ENCODE results near the gene CYTIP. TPM values are rescaled to one million over a fixed set of nuclear protein-coding genes. Genes with fewer than 3 reads are reported as not detected.

The CYTIP gene
- total and polyA plus RNA-seq, 7 donors, result 0.21 to 2.3 (median 0.48) TPM

DNA sequence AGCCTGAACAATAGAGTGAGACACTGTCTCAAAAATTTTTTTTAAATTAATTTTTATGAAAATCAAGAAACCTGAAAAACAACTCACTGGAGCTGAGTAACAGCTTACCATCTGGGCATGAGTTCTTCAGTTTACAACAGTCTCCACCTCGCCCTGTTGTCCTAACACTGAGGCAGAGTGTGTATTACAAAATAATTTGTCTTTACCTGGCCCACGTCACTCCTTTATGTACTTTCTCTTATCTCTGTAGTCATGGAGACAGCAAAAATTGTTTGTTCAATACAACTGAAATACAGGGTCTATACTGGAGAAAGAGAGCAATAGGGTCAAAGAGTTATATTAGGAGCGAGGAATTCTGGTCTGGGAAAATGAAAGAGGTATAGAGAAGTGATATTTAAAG, 48.1 kb downstream of the CYTIP start:
- ATAC-seq (no peak), DNase-seq (no peak)
- Histone ChIP-seq H3K27ac (no peak overlapping the region), H3K4me3 (no peak overlapping the region), H3K27me3 (ENCODE audit: insufficient read depth in 3 of 3, low read length in 2 of 3) (no peaks in the 10 kb centered on the region), H3K9me3 (no peaks in the 10 kb centered on the region), H3K4me1 (no peaks in the 10 kb centered on the region), H3K36me3 (ENCODE audit: insufficient read depth in 1 of 2, low read depth in 1 of 2) (no peaks in the 10 kb centered on the region)
- WGBS, 3 donors, result 78 to 84% (median 80%) methylated on average over 3 of the region's 3 CpGs
- TF ChIP-seq, protein P1, sequence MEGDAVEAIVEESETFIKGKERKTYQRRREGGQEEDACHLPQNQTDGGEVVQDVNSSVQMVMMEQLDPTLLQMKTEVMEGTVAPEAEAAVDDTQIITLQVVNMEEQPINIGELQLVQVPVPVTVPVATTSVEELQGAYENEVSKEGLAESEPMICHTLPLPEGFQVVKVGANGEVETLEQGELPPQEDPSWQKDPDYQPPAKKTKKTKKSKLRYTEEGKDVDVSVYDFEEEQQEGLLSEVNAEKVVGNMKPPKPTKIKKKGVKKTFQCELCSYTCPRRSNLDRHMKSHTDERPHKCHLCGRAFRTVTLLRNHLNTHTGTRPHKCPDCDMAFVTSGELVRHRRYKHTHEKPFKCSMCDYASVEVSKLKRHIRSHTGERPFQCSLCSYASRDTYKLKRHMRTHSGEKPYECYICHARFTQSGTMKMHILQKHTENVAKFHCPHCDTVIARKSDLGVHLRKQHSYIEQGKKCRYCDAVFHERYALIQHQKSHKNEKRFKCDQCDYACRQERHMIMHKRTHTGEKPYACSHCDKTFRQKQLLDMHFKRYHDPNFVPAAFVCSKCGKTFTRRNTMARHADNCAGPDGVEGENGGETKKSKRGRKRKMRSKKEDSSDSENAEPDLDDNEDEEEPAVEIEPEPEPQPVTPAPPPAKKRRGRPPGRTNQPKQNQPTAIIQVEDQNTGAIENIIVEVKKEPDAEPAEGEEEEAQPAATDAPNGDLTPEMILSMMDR (IDR thresholded peaks at IDR 0.05), result no peak
- intact Hi-C loops (cut with DNase I), result no loop called here

DNA sequence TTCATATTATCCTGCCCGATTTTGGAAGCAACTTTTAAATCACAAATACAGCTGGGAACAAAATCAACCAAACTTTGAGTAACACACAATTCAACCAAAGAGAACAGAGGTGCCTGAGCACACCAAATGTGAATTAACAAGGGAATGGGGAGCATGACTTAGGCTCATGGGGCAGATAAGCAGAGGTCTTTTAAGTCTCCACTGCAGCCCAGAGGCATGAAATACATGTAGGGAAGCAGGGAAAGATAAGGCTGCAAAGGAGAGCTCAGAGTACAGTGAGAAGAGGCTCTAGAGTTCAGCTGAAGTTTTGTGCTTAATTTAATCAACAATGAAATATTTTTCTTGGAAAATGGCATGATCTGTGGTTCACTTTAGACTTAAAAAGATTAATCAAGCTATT, 49.0 kb downstream of the CYTIP start:
- intact Hi-C loops (cut with DNase I), result no loop called here
- DNase-seq (no peak), ATAC-seq (no peak)
- H3K27me3 ChIP-seq (ENCODE audit: insufficient read depth in 3 of 3, low read length in 2 of 3), result no peaks in the 10 kb centered on the region
- H3K4me1 ChIP-seq, result no peaks in the 10 kb centered on the region
- no peak overlapping the region for H3K27ac ChIP-seq
- no peak overlapping the region for H3K4me3 ChIP-seq
- no peaks in the 10 kb centered on the region for H3K9me3 ChIP-seq
- 62 to 65% (median 64%) methylated on average over 1 of the region's 1 CpG for WGBS, 3 donors
- TF ChIP-seq, protein P1 (IDR thresholded peaks at IDR 0.05), result no peak
- H3K36me3 ChIP-seq (ENCODE audit: insufficient read depth in 1 of 2, low read depth in 1 of 2), result no peaks in the 10 kb centered on the region

DNA sequence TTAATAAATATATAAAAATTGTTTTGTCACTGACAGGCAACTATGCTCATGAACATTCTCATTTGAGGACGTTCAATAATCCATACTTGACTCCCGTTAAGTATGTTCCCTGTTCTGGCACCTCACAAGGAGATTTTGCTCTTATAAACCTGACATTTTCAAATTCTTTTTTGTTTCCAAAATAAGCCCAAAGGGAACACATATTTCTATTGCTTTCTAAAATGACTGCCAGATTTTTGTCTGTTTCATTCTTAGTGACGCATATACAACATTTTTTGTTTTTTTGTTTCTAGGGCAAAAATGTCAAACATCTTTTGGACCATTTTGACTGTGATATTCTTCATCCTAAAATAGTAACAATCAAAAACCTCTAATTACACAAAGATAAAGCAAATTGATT, 50.5 kb downstream of the CYTIP start:
- Histone ChIP-seq H3K4me3 (no peak overlapping the region), H3K9me3 (no peaks in the 10 kb centered on the region), H3K27me3 (ENCODE audit: insufficient read depth in 3 of 3, low read length in 2 of 3) (no peaks in the 10 kb centered on the region), H3K4me1 (no peaks in the 10 kb centered on the region), H3K27ac (no peak overlapping the region), H3K36me3 (ENCODE audit: insufficient read depth in 1 of 2, low read depth in 1 of 2) (no peaks in the 10 kb centered on the region)
- no peak for ATAC-seq
- intact Hi-C loops (cut with DNase I), result no loop called here
- no peak for DNase-seq
- 61 to 66% (median 62%) methylated on average over 3 of the region's 3 CpGs for WGBS, 3 donors
- TF ChIP-seq, protein P1 (IDR thresholded peaks at IDR 0.05), result no peak

DNA sequence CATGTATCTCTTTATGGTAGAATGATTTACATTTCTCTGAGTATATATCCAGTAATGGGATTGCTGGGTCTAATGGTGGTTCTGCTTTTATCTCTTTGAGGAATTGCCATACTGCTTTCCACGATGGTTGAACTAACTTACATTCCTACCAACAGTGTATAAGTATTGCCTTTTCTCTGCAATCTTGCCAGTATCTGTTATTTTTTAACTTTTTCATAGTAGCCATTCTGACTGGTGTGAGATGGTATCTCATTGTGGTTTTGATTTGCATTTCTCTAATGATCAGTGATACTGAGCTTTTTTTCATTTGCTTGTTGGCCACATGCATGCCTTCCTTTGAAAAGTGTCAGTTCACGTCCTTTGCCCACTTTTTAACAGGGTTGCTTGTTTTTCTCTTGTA, 55.1 kb downstream of the CYTIP start:
- intact Hi-C loops (cut with DNase I), result no loop called here
- no peak for DNase-seq
- 78 to 92% (median 79%) methylated on average over 2 of the region's 2 CpGs for WGBS, 3 donors
- no peak for ATAC-seq
- Histone ChIP-seq H3K36me3 (ENCODE audit: insufficient read depth in 1 of 2, low read depth in 1 of 2) (no peaks in the 10 kb centered on the region), H3K4me3 (no peak overlapping the region), H3K27ac (no peak overlapping the region), H3K9me3 (no peaks in the 10 kb centered on the region), H3K4me1 (no peaks in the 10 kb centered on the region), H3K27me3 (ENCODE audit: insufficient read depth in 3 of 3, low read length in 2 of 3) (no peaks in the 10 kb centered on the region)
- TF ChIP-seq, protein P1 (IDR thresholded peaks at IDR 0.05), result no peak

DNA sequence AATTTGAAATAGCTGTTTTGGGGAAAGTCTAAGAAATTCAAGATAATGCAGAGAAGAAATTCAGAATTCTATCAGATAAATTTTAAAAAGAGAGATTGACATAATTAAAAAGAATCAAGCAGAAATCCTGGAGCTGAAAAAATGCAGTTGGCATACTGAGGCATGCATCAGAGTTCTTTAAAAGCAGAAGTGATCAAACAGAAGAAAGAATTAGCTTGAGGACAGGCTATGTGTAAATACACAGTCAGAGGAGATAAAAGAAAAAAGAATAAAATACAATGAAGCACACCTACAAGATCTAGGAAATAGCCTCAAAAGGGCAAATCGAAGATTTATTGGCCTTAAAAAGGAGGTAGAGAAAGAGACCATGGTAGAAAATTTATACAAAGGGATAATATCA, 57.1 kb downstream of the CYTIP start:
- ATAC-seq, result no peak
- no peaks in the 10 kb centered on the region for H3K27me3 ChIP-seq (ENCODE audit: insufficient read depth in 3 of 3, low read length in 2 of 3)
- H3K4me1 ChIP-seq, result no peaks in the 10 kb centered on the region
- no peaks in the 10 kb centered on the region for H3K36me3 ChIP-seq (ENCODE audit: insufficient read depth in 1 of 2, low read depth in 1 of 2)
- no peak overlapping the region for H3K27ac ChIP-seq
- H3K4me3 ChIP-seq, result no peak overlapping the region
- DNase-seq, result no peak
- no peaks in the 10 kb centered on the region for H3K9me3 ChIP-seq
- TF ChIP-seq, protein P1 (IDR thresholded peaks at IDR 0.05), result no peak
- WGBS, 3 donors, result 57 to 89% (median 79%) methylated on average over 1 of the region's 1 CpG
- intact Hi-C loops (cut with DNase I), result no loop called here
